Motor neuron (in vitro differentiated cells): ENCODE measurements around the gene FBXW11. TPM values are rescaled to one million over a fixed set of nuclear protein-coding genes. Genes with fewer than 3 reads are reported as not detected.

ENCODE experiments used
- ATAC-seq, 8 experiments: fragments of 200-7000 bp; cut with Tn5 transposase; replicated peaks in 6 of 8; 2 replicates each; pipeline ENCODE4 v1.8.0; 2021; ENCODE audit warnings: mild to moderate bottlenecking in 8 of 8, moderate library complexity in 8 of 8
- H3K27ac ChIP-seq, 2 donors: fragments of 250-450 bp; sonication (Bioruptor Pico); 2 replicates each; pipeline ENCODE4 v1.9.0; 2021; ENCODE audit warnings: antibody characterized with exemption in 2 of 2, mild to moderate bottlenecking in 2 of 2, moderate library complexity in 1 of 2
- H3K4me1 ChIP-seq, 2 donors: fragments of 250-450 bp; sonication (Bioruptor Pico); replicated peaks in 1 of 2; 2 replicates each; pipeline ENCODE4 v1.6.1; 2021; ENCODE audit warnings: antibody characterized with exemption in 2 of 2, mild to moderate bottlenecking in 2 of 2, moderate library complexity in 1 of 2
- H3K4me3 ChIP-seq, 5 donors: fragments of 250-450 bp; sonication (Bioruptor Pico); 2 replicates each; pipeline ENCODE4 v1.9.0; 2021; ENCODE audit warnings: antibody characterized with exemption in 5 of 5, mild to moderate bottlenecking in 5 of 5, moderate library complexity in 4 of 5
- WGBS, 10 experiments: fragments of 450-650 bp; shearing (Covaris generic); methylation state at CpG; one replicate each; pipeline ENCODE4 v1.0.0; 2022; 5-methylcytosine and 5-hydroxymethylcytosine counted together
- in situ Hi-C, 9 experiments: fragments of 400-800 bp; cut with MboI; loops; one replicate each; pipeline ENCODE4 v1.15.0; 2021; ENCODE audit warnings: low sequenced_read_pairs in 9 of 9, low pct_unique_long_range_greater_than_20kb in 2 of 9; ENCODE audit not compliant: unreplicated experiment in 9 of 9
- total RNA-seq, 8 experiments: library from RNA; unstranded; fragments of 300-600 nt; gene quantifications; 2 replicates each; pipeline versions ENCODE4 v1.2.3 to v1.2.4, GENCODE V29; 2022

FBXW11 gene
- total RNA-seq, 8 experiments from 2014 or later = 43.5 to 86.7 (median 58.9) TPM

GRCh38 chr5:171820561-171820960, 185.9 kb downstream of the FBXW11 start:
- Histone ChIP-seq H3K27ac (no peak overlapping the region), H3K4me3 (no peak overlapping the region), H3K4me1 (no peaks in the 10 kb centered on the region)
- WGBS, 10 experiments = 10 to 100% (median 89%) methylated on average over 1 to 7 of the region's 11 CpGs; no CpG with 5 or more reads in 4 of the 10 experiments
- no peak for ATAC-seq
- in situ Hi-C loops = no loop called here

- ATAC-seq = no peak
- no peak overlapping the region for H3K27ac ChIP-seq
These were observed 189.8 kb downstream of the FBXW11 start for GRCh38 chr5:171816666-171817065.

DNA sequence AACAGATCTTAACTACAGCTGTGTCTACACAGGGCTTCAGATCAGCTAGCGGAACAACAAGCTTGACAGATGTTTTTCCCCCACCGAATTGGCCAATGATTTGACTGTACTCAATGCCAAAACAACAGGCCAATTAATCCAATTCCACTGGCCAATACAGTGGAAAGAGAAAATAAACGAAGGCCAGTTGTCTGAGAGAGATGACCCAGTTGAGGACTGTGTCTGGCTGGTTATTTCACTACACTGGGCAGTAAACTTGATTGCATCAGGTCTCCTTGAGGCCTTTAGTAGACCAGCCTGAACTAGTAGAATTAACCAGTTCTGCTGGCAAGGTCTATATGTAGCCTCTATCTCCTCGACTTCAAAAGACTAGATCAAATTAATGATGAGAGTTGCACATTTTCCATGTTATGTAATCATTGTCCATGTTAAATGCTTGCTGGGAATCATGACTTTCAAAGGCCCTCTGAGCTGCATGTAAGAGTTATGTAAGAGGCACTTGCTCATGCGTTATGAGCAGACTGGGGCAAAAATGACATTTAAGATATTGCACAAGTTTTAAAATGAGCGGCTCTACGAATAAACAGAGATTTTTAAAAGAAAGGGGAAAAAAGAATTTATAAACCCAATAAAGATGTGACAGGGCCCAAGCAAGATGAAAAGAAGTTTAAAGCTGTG, 192.5 kb downstream of the FBXW11 start:
- Histone ChIP-seq H3K4me1 (no peaks in the 10 kb centered on the region), H3K27ac (no peak overlapping the region), H3K4me3 (no peak overlapping the region)
- in situ Hi-C loops = no loop called here
- 36 to 89% (median 76%) methylated on average over 2 to 7 of the region's 7 CpGs for WGBS, 10 experiments
- ATAC-seq = no peak

More at GRCh38 chr5:171816666-171817065, 189.8 kb downstream of the FBXW11 start:
- WGBS, 10 experiments = 0 to 25% (median 17%) methylated on average over 1 of the region's 1 CpG; no CpG with 5 or more reads in 3 of the 10 experiments
- Histone ChIP-seq H3K4me3 (no peak overlapping the region), H3K4me1 (no peaks in the 10 kb centered on the region)
- in situ Hi-C loops = no loop called here

- Histone ChIP-seq H3K27ac (no peak overlapping the region), H3K4me3 (no peak overlapping the region), H3K4me1 (no peaks in the 10 kb centered on the region)
- in situ Hi-C loops = no loop called here
- no peak for ATAC-seq
- WGBS, 10 experiments = 17 to 90% (median 77%) methylated on average over 1 to 4 of the region's 4 CpGs; no CpG with 5 or more reads in 3 of the 10 experiments
These were observed 193.2 kb downstream of the FBXW11 start for GRCh38 chr5:171813270-171813669.

Other genes starting within 250 kb of the FBXW11 start
- not detected for gene SMIM23, start 220.8 kb downstream of the FBXW11 start, total RNA-seq
- gene STK10, start 181.6 kb upstream of the FBXW11 start, total RNA-seq = 10 to 100 TPM in 3 of 8 experiments, 1 to 10 TPM in 5; 3.6 to 24.6 (median 8.1) TPM
- gene EFCAB9, start 187.5 kb upstream of the FBXW11 start, total RNA-seq = not detected